Muscle of leg (tissue), 11 donors: ENCODE measurements around the gene MCCD1. TPM values are rescaled to one million over a fixed set of nuclear protein-coding genes. Genes with fewer than 3 reads are reported as not detected.

Source experiments
- DNase-seq: peaks from one replicate; pipeline ENCODE4 v3.0.0; 2013
- H3K27ac ChIP-seq: one replicate; pipeline ENCODE4 v1.5.1; 2013; ENCODE audit warnings: mild to moderate bottlenecking, low read length, control low read depth
- H3K27me3 ChIP-seq: one replicate; pipeline ENCODE4 v1.6.1; 2013; ENCODE audit warnings: low read length; ENCODE audit not compliant: control insufficient read depth, insufficient read depth
- H3K36me3 ChIP-seq: one replicate; pipeline ENCODE4 v1.6.1; 2013; ENCODE audit warnings: low read length; ENCODE audit not compliant: control insufficient read depth, insufficient read depth
- H3K4me1 ChIP-seq: one replicate; pipeline ENCODE4 v1.6.1; 2013; ENCODE audit warnings: low read length; ENCODE audit not compliant: control insufficient read depth, insufficient read depth
- H3K4me3 ChIP-seq: one replicate; pipeline ENCODE4 v1.5.1; 2013; ENCODE audit warnings: low read length, control low read depth
- H3K9me3 ChIP-seq: replicated peaks from 2 replicates; pipeline ENCODE4 v1.6.1; 2013; ENCODE audit warnings: low read depth, low read length; ENCODE audit not compliant: control insufficient read depth
- WGBS: methylation state at CpG from one replicate; pipeline ENCODE4 v1.1.5; 2013; ENCODE audit warnings: missing lambda C conversion rate; ENCODE audit not compliant: insufficient coverage; 5-methylcytosine and 5-hydroxymethylcytosine counted together
- polyA plus RNA-seq, 8 donors: library from polyadenylated mRNA; unstranded; fragments of 120-200 nt; gene quantifications; one replicate each; pipeline versions ENCODE4 v1.2.1 to v1.2.3, GENCODE V29; 2013; ENCODE audit warnings: inconsistent platforms in 1 of 8, low replicate concordance in 1 of 8; ENCODE audit not compliant: insufficient read length in 8 of 8, insufficient read depth in 1 of 8
- total RNA-seq: library from RNA; stranded (reverse); fragments of 120-200 nt; gene quantifications from one replicate; pipeline ENCODE4 v1.2.4, GENCODE V29; 2013

The MCCD1 gene
- total and polyA plus RNA-seq, 9 donors: not detected

- WGBS: 53% methylated on average over 5 of the region's 12 CpGs
- H3K4me1 ChIP-seq: peaks cover 17% of the 10 kb centered on the region
- H3K27me3 ChIP-seq: peaks cover 14% of the 10 kb centered on the region
- DNase-seq: no peak
- H3K27ac ChIP-seq: no peak overlapping the region
- no peak overlapping the region for H3K4me3 ChIP-seq
- H3K36me3 ChIP-seq: no peaks in the 10 kb centered on the region
- H3K9me3 ChIP-seq: no peaks in the 10 kb centered on the region
These were observed 49.7 kb downstream of the MCCD1 start for GRCh38 chr6:31578184-31579118.

GRCh38 chr6:31579119-31579505, 50.4 kb downstream of the MCCD1 start:
- 92% methylated on average over 2 of the region's 3 CpGs for WGBS
- peaks cover 17% of the 10 kb centered on the region for H3K4me1 ChIP-seq

More at GRCh38 chr6:31579119-31579505, 50.4 kb downstream of the MCCD1 start:
- no peak overlapping the region for H3K4me3 ChIP-seq
- H3K36me3 ChIP-seq: no peaks in the 10 kb centered on the region
- H3K27ac ChIP-seq: no peak overlapping the region
- no peak for DNase-seq
- H3K27me3 ChIP-seq: peaks cover 14% of the 10 kb centered on the region
- no peaks in the 10 kb centered on the region for H3K9me3 ChIP-seq

Other genes with a start within 250 kb of the MCCD1 start
- 139 TPM for gene HLA-B, start 171.8 kb upstream of the MCCD1 start, total RNA-seq
- gene HLA-B, start 171.8 kb upstream of the MCCD1 start, polyA plus RNA-seq: 100 to 1,000 TPM in 7 of 8 donors, 10 to 100 TPM in 1; 93.4 to 266 (median 132) TPM
- gene MICA, start 125.4 kb upstream of the MCCD1 start, total RNA-seq: 13.0 TPM
- gene MICA, start 125.4 kb upstream of the MCCD1 start, polyA plus RNA-seq: 10 to 100 TPM in 1 of 8 donors, 1 to 10 TPM in 7; 4.2 to 11.6 (median 6.8) TPM
- gene MICB, start 30.8 kb upstream of the MCCD1 start, total RNA-seq: 0.75 TPM
- gene MICB, start 30.8 kb upstream of the MCCD1 start, polyA plus RNA-seq: 1 to 10 TPM in 4 of 8 donors, under 1 TPM in 4; 0.39 to 1.4 (median 1.0) TPM
- 354 TPM for gene DDX39B, start 13.0 kb downstream of the MCCD1 start, total RNA-seq
- 100 to 1,000 TPM; 311 to 433 (median 373) TPM for gene DDX39B, start 13.0 kb downstream of the MCCD1 start, polyA plus RNA-seq
- 1.4 TPM for gene ATP6V1G2, start 17.6 kb downstream of the MCCD1 start, total RNA-seq
- 1 to 10 TPM; 2.1 to 5.6 (median 4.6) TPM for gene ATP6V1G2, start 17.6 kb downstream of the MCCD1 start, polyA plus RNA-seq
- 19.1 TPM for gene NFKBIL1, start 18.6 kb downstream of the MCCD1 start, total RNA-seq
- 10 to 100 TPM; 16.3 to 20.6 (median 17.2) TPM for gene NFKBIL1, start 18.6 kb downstream of the MCCD1 start, polyA plus RNA-seq
- 0.04 TPM for gene LTA, start 43.3 kb downstream of the MCCD1 start, total RNA-seq
- gene LTA, start 43.3 kb downstream of the MCCD1 start, polyA plus RNA-seq: under 1 TPM in 5 of 8 donors, not detected in 3; 0.12 to 0.26 (median 0.19) TPM
- 0.22 TPM for gene TNF, start 46.6 kb downstream of the MCCD1 start, total RNA-seq
- under 1 TPM in 6 of 8 donors, not detected in 2; 0.08 to 0.80 (median 0.25) TPM for gene TNF, start 46.6 kb downstream of the MCCD1 start, polyA plus RNA-seq
- gene LTB, start 53.5 kb downstream of the MCCD1 start, total RNA-seq: 0.58 TPM
- 1 to 10 TPM; 1.1 to 2.9 (median 2.3) TPM for gene LTB, start 53.5 kb downstream of the MCCD1 start, polyA plus RNA-seq
- gene LST1, start 57.3 kb downstream of the MCCD1 start, total RNA-seq: 9.0 TPM
- 1 to 10 TPM; 5.0 to 7.7 (median 6.8) TPM for gene LST1, start 57.3 kb downstream of the MCCD1 start, polyA plus RNA-seq
- not detected for gene NCR3, start 64.0 kb downstream of the MCCD1 start, total RNA-seq
- gene NCR3, start 64.0 kb downstream of the MCCD1 start, polyA plus RNA-seq: under 1 TPM in 1 of 8 donors, not detected in 7; 0.14 TPM
- gene AIF1, start 86.3 kb downstream of the MCCD1 start, total RNA-seq: 29.2 TPM
- gene AIF1, start 86.3 kb downstream of the MCCD1 start, polyA plus RNA-seq: 10 to 100 TPM; 18.7 to 29.5 (median 21.1) TPM
- gene PRRC2A, start 91.8 kb downstream of the MCCD1 start, total RNA-seq: 51.3 TPM
- 100 to 1,000 TPM; 124 to 175 (median 153) TPM for gene PRRC2A, start 91.8 kb downstream of the MCCD1 start, polyA plus RNA-seq
- gene BAG6, start 123.7 kb downstream of the MCCD1 start, total RNA-seq: 150 TPM
- 100 to 1,000 TPM; 170 to 229 (median 214) TPM for gene BAG6, start 123.7 kb downstream of the MCCD1 start, polyA plus RNA-seq
- 2.6 TPM for gene APOM, start 126.9 kb downstream of the MCCD1 start, total RNA-seq
- gene APOM, start 126.9 kb downstream of the MCCD1 start, polyA plus RNA-seq: 1 to 10 TPM; 3.5 to 8.5 (median 4.1) TPM
- 17.1 TPM for gene C6orf47, start 131.8 kb downstream of the MCCD1 start, total RNA-seq
- 10 to 100 TPM; 13.7 to 18.9 (median 14.7) TPM for gene C6orf47, start 131.8 kb downstream of the MCCD1 start, polyA plus RNA-seq
- 9.8 TPM for gene GPANK1, start 136.0 kb downstream of the MCCD1 start, total RNA-seq
- gene GPANK1, start 136.0 kb downstream of the MCCD1 start, polyA plus RNA-seq: 10 to 100 TPM; 13.8 to 19.0 (median 15.7) TPM
- 107 TPM for gene CSNK2B, start 137.1 kb downstream of the MCCD1 start, total RNA-seq
- 100 to 1,000 TPM; 127 to 175 (median 140) TPM for gene CSNK2B, start 137.1 kb downstream of the MCCD1 start, polyA plus RNA-seq
- gene LY6G5B, start 141.0 kb downstream of the MCCD1 start, total RNA-seq: 4.9 TPM
- gene LY6G5B, start 141.0 kb downstream of the MCCD1 start, polyA plus RNA-seq: 10 to 100 TPM in 5 of 8 donors, 1 to 10 TPM in 3; 5.8 to 16.7 (median 12.8) TPM
- gene LY6G5C, start 152.1 kb downstream of the MCCD1 start, total RNA-seq: 0.80 TPM
- 1 to 10 TPM in 7 of 8 donors, under 1 TPM in 1; 0.70 to 3.9 (median 2.2) TPM for gene LY6G5C, start 152.1 kb downstream of the MCCD1 start, polyA plus RNA-seq
- 50.8 TPM for gene ABHD16A, start 174.4 kb downstream of the MCCD1 start, total RNA-seq
- 10 to 100 TPM; 42.0 to 55.8 (median 44.9) TPM for gene ABHD16A, start 174.4 kb downstream of the MCCD1 start, polyA plus RNA-seq
- gene LY6G6F, start 177.9 kb downstream of the MCCD1 start, total RNA-seq: not detected
- not detected for gene LY6G6F, start 177.9 kb downstream of the MCCD1 start, polyA plus RNA-seq
- gene LY6G6D, start 186.4 kb downstream of the MCCD1 start, total RNA-seq: 0.58 TPM
- 1 to 10 TPM in 1 of 8 donors, under 1 TPM in 4, not detected in 3; 0.31 to 1.7 (median 0.75) TPM for gene LY6G6D, start 186.4 kb downstream of the MCCD1 start, polyA plus RNA-seq
- gene LY6G6C, start 192.8 kb downstream of the MCCD1 start, total RNA-seq: 0.09 TPM
- gene LY6G6C, start 192.8 kb downstream of the MCCD1 start, polyA plus RNA-seq: 1 to 10 TPM in 1 of 8 donors, under 1 TPM in 6, not detected in 1; 0.15 to 1.2 (median 0.37) TPM
- 0.09 TPM for gene MPIG6B, start 194.4 kb downstream of the MCCD1 start, total RNA-seq
- gene MPIG6B, start 194.4 kb downstream of the MCCD1 start, polyA plus RNA-seq: 1 to 10 TPM in 1 of 8 donors, under 1 TPM in 7; 0.44 to 1.2 (median 0.74) TPM
- gene DDAH2, start 200.3 kb downstream of the MCCD1 start, total RNA-seq: 101 TPM
- gene DDAH2, start 200.3 kb downstream of the MCCD1 start, polyA plus RNA-seq: 100 to 1,000 TPM; 111 to 147 (median 135) TPM
- 219 TPM for gene CLIC1, start 207.6 kb downstream of the MCCD1 start, total RNA-seq
- gene CLIC1, start 207.6 kb downstream of the MCCD1 start, polyA plus RNA-seq: 100 to 1,000 TPM; 117 to 177 (median 152) TPM
- 9.1 TPM for gene MSH5, start 211.0 kb downstream of the MCCD1 start, total RNA-seq
- 10 to 100 TPM in 6 of 8 donors, 1 to 10 TPM in 2; 5.3 to 20.8 (median 11.5) TPM for gene MSH5, start 211.0 kb downstream of the MCCD1 start, polyA plus RNA-seq
- gene SAPCD1, start 233.7 kb downstream of the MCCD1 start, total RNA-seq: 2.7 TPM
- 1 to 10 TPM; 1.4 to 6.3 (median 2.9) TPM for gene SAPCD1, start 233.7 kb downstream of the MCCD1 start, polyA plus RNA-seq
- 1.2 TPM for gene VWA7, start 248.4 kb downstream of the MCCD1 start, total RNA-seq
- 1 to 10 TPM in 7 of 8 donors, under 1 TPM in 1; 0.71 to 2.1 (median 1.6) TPM for gene VWA7, start 248.4 kb downstream of the MCCD1 start, polyA plus RNA-seq